GM12878 (cell line): ENCODE results near the gene SUGCT.

Experiments used
- CEBPB ChIP-seq, 2 experiments: fragments of 150-350 bp in 1 of 2; IDR thresholded peaks; 2 replicates each; pipeline ENCODE4 v1.6.1; 2012 to 2014; ENCODE audit warnings: low read depth in 2 of 2, low read length in 2 of 2, borderline replicate concordance in 1 of 2, inconsistent platforms in 1 of 2
- CTCF ChIP-seq, 3 experiments: IDR thresholded peaks in 2 of 3; conservative IDR thresholded peaks in 1 of 3; 2 replicates each; pipeline ENCODE4 v1.5.1; 2011; ENCODE audit warnings: low read depth in 3 of 3, low read length in 3 of 3, mild to moderate bottlenecking in 3 of 3, control low read depth in 2 of 3, moderate library complexity in 2 of 3, inconsistent platforms in 1 of 3, mixed read lengths in 1 of 3; ENCODE audit not compliant: control insufficient read depth in 2 of 3, insufficient read depth in 1 of 3; ENCODE audit errors: extremely low read depth in 1 of 3
- EZH2 ChIP-seq: IDR thresholded peaks from 2 replicates; pipeline ENCODE4 v1.6.1; 2012; ENCODE audit warnings: low read depth, mild to moderate bottlenecking, control low read depth, inconsistent platforms, low read length, borderline replicate concordance; ENCODE audit not compliant: control insufficient read depth
- KDM1A ChIP-seq: fragments of 200-600 bp; sonication (generic); IDR thresholded peaks from 2 replicates; pipeline ENCODE4 v1.6.1; 2016; ENCODE audit warnings: borderline replicate concordance
- POLR2AphosphoS2 ChIP-seq: IDR thresholded peaks from 2 replicates; pipeline ENCODE4 v1.6.1; 2011; ENCODE audit warnings: low read depth, mild to moderate bottlenecking, low read length, improper control_type of control experiment, moderate library complexity
- PRDM15 ChIP-seq: fragments of 450-650 bp; formaldehyde crosslinking; IDR thresholded peaks from 2 replicates; pipeline ENCODE4 v1.4.0; 2020; ENCODE audit warnings: mild to moderate bottlenecking, moderate library complexity
- RCOR1 ChIP-seq: conservative IDR thresholded peaks from 2 replicates; pipeline ENCODE4 v1.6.1; 2012; ENCODE audit warnings: low read depth, low read length, improper control_type of control experiment
- RELA ChIP-seq: fragments of 450-650 bp; IDR thresholded peaks from 2 replicates; pipeline ENCODE4 v1.8.0; 2014; ENCODE audit warnings: borderline replicate concordance; ENCODE audit not compliant: partially characterized antibody
- REST ChIP-seq: IDR thresholded peaks from 2 replicates; pipeline ENCODE4 v1.6.1; 2012; ENCODE audit warnings: mild to moderate bottlenecking, low read depth, low read length
- SIN3A ChIP-seq: IDR thresholded peaks from 2 replicates; pipeline ENCODE4 v1.6.1; 2012; ENCODE audit warnings: low read depth, low read length, improper control_type of control experiment
- YY1 ChIP-seq: IDR thresholded peaks from 2 replicates; pipeline ENCODE4 v1.6.1; 2011; ENCODE audit warnings: low read depth, mild to moderate bottlenecking, low read length
- ZBTB4 ChIP-seq: fragments of 450-650 bp; formaldehyde crosslinking; IDR thresholded peaks from 2 replicates; pipeline ENCODE4 v1.4.0; 2022; ENCODE audit warnings: mild to moderate bottlenecking, moderate library complexity

- TF ChIP-seq RELA (no peak), POLR2AphosphoS2 (no peak), CEBPB (IDR thresholded peaks at IDR 0.05; ENCODE audit: borderline replicate concordance in 1 of 2, low read depth in 2 of 2, low read length in 2 of 2) (no peak), CTCF (IDR thresholded peaks at IDR 0.05 in 2 of 3, conservative IDR thresholded peaks at IDR 0.05 in 1 of 3; ENCODE audit: control insufficient read depth in 2 of 3, extremely low read depth in 1 of 3, insufficient read depth in 1 of 3, low read depth in 3 of 3, low read length in 3 of 3) (no peak), RCOR1 (no peak), EZH2 (no peak), SIN3A (no peak), PRDM15 (CRISPR knock-in tag) (no peak), REST (no peak), ZBTB4 (CRISPR knock-in tag) (no peak), YY1 (no peak), KDM1A (no peak)
Measured at GRCh38 chr7:40698214-40698920, 563.6 kb downstream of the SUGCT start.
